ENCODE results near the gene SRD5A3. TPM values are rescaled to one million over a fixed set of nuclear protein-coding genes. Genes with fewer than 3 reads are reported as not detected.

The SRD5A3 gene
- total RNA-seq, 1 donor from 2014 or later: 6.5 TPM

DNA sequence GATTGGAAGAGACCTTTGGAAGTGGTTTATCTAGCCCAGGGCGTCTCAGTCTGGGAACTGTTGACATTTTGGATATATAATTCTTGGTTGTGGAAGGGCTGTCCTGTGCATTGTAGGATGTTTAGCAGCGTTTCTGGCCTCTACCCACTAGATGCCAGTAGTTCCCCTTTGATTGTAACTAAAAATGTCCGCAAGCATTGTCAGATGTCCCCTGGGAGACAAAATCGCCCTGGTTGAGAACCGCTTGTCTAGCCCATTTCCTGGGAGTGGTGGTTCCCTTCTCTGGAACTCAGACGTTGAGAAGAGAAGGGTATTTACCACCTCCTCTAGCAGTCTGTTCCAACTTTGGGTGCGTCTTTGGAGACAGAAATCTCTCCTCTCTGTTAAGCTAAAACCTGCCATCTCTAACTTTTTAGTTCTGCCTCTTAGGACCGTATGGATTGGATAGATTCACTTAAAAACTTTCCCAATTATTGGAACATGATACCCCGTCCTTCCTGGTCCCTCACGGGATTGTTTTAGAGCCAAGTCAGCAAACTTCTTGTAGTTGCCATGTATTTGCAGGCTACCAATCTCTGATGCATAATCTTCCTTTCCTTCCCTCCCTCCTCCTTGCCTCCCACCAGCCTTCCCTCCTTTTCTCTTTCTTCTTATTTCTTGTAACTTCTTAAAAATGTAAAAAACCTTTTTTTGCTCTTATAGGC lies 63.6 kb downstream of the SRD5A3 start:
- no peak for DNase-seq

DNA sequence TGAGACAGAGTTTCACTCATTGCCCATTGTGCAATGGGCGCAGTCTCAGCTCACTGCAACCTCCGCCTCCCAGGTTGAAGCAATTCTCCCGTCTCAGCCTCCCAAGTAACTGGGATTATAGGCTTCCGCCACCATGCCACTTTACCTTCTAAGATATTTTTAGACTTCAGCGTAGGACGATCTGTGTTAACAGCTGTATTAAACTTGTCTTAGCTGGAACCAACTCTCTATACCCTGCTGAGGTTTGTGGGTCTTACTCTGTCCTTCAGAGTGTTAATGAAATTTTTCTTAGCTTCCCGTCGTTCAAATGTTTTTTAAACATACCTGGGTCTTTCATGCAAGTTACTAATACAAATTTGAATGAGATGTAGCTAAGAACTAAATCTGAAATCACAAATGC lies 64.4 kb downstream of the SRD5A3 start:
- DNase-seq: no peak

- no peak for DNase-seq
Observed at GRCh38 chr4:55411621-55412020, 65.6 kb downstream of the SRD5A3 start.

DNA sequence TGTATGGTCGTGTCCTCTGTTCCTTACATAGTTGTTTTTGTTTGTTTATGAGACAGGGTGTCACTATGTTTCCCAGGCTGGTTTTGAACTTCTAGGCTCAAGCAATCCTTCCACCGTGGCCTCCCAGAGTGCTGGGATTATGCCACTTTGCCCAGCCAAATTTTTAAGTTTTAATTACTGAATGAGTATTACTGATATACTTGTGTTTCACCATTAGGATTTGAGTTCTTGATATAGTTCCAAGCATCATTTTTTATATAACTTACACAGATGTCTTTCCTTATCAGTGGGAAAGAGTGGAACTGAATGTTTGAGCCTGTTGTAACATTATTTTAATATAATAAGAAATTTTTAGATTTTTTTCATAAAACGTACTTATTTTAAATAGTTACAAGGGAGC lies 70.1 kb downstream of the SRD5A3 start:
- no peak for DNase-seq

Small RNA genes within 50 kb of the gene (small RNA-seq; reads per million reads assigned to genes)
- gene RF00019 (ENCODE audit: low replicate concordance): not detected

Other genes starting within 250 kb of the SRD5A3 start
- gene KDR, start 220.6 kb upstream of the SRD5A3 start, total RNA-seq: 32.4 TPM
- gene TMEM165, start 49.7 kb downstream of the SRD5A3 start, total RNA-seq: 90.5 TPM
- 17.3 TPM for gene CLOCK, start 200.7 kb downstream of the SRD5A3 start, total RNA-seq
- gene PDCL2, start 246.0 kb downstream of the SRD5A3 start, total RNA-seq: not detected

Measured in skin of body (tissue), 3 donors.